Mesenchymal stem cell (in vitro differentiated cells and primary cell): Measurements from ENCODE around the gene FBXW9.
A peak's percentile ranks its signal among the peaks of the same experiment; 100 is the strongest.
"Not testable (repeated sequence)": the region's sequence is repeated elsewhere in the genome, so short reads cannot be mapped to it uniquely, and the experiment has no call there.

ENCODE experiments used
- DNase-seq: peaks from one replicate; pipeline ENCODE4 v3.0.0-alpha.2; 2013
- H2AFZ ChIP-seq: one replicate; pipeline ENCODE4 v1.6.1; 2013; ENCODE audit warnings: low read depth, mild to moderate bottlenecking, control low read depth, inconsistent platforms, low read length, moderate library complexity
- H2AK5ac ChIP-seq: 2 replicates; pipeline ENCODE4 v1.6.1; 2013; ENCODE audit warnings: low read length, moderate library complexity, mild to moderate bottlenecking, inconsistent platforms; ENCODE audit not compliant: severe bottlenecking
- H2BK120ac ChIP-seq: one replicate; pipeline ENCODE4 v1.6.1; 2013; ENCODE audit warnings: low read depth, mild to moderate bottlenecking, inconsistent platforms, low read length, moderate library complexity
- H2BK12ac ChIP-seq, 2 experiments: one replicate each; pipeline ENCODE4 v1.6.1; 2013; ENCODE audit warnings: inconsistent platforms in 2 of 2, low read length in 2 of 2, mild to moderate bottlenecking in 2 of 2, moderate library complexity in 2 of 2, control low read depth in 1 of 2
- H2BK15ac ChIP-seq: one replicate; pipeline ENCODE4 v1.6.1; 2013; ENCODE audit warnings: mild to moderate bottlenecking, low read depth, inconsistent platforms; ENCODE audit not compliant: poor library complexity, severe bottlenecking
- H2BK5ac ChIP-seq: 2 replicates; pipeline ENCODE4 v1.6.1; 2013; ENCODE audit warnings: low read depth, mild to moderate bottlenecking, low read length, control low read depth, inconsistent platforms; ENCODE audit not compliant: poor library complexity, severe bottlenecking
- H3K14ac ChIP-seq, 2 experiments: one replicate each; pipeline ENCODE4 v1.6.1; 2013; ENCODE audit warnings: inconsistent platforms in 2 of 2, low read length in 2 of 2, control low read depth in 1 of 2, mild to moderate bottlenecking in 1 of 2, moderate library complexity in 1 of 2
- H3K18ac ChIP-seq, 2 experiments: one replicate each; pipeline ENCODE4 v1.6.1; 2013; ENCODE audit warnings: inconsistent platforms in 2 of 2, low read length in 2 of 2, control low read depth in 1 of 2, low read depth in 1 of 2, mild to moderate bottlenecking in 1 of 2
- H3K23ac ChIP-seq, 2 experiments: one replicate each; pipeline ENCODE4 v1.6.1; 2013; ENCODE audit warnings: inconsistent platforms in 2 of 2, low read length in 2 of 2, mild to moderate bottlenecking in 2 of 2, moderate library complexity in 2 of 2, control low read depth in 1 of 2
- H3K27ac ChIP-seq: 2 replicates; pipeline ENCODE4 v1.5.1; 2013; ENCODE audit warnings: mild to moderate bottlenecking, moderate library complexity, low read length, control low read depth, inconsistent platforms; ENCODE audit not compliant: poor library complexity, severe bottlenecking
- H3K27me3 ChIP-seq, 2 experiments: 2 replicates each; pipeline versions ENCODE4 v1.6.1 to v1.7.0; 2013; ENCODE audit warnings: low read length in 2 of 2, mild to moderate bottlenecking in 2 of 2, moderate library complexity in 2 of 2, control low read depth in 1 of 2, inconsistent platforms in 1 of 2; ENCODE audit not compliant: control insufficient read depth in 1 of 2, insufficient read depth in 1 of 2
- H3K36me3 ChIP-seq, 2 experiments: 2 replicates each; pipeline versions ENCODE4 v1.6.1 to v1.7.0; 2013; ENCODE audit warnings: low read length in 2 of 2, control low read depth in 1 of 2, inconsistent platforms in 1 of 2, low read depth in 1 of 2, mild to moderate bottlenecking in 1 of 2; ENCODE audit not compliant: insufficient read depth in 2 of 2, control insufficient read depth in 1 of 2
- H3K4ac ChIP-seq, 2 experiments: one replicate each; pipeline ENCODE4 v1.6.1; 2013; ENCODE audit warnings: inconsistent platforms in 2 of 2, low read length in 2 of 2, mild to moderate bottlenecking in 2 of 2, moderate library complexity in 2 of 2, control low read depth in 1 of 2, low read depth in 1 of 2
- H3K4me1 ChIP-seq: 2 replicates; pipeline ENCODE4 v1.6.1; 2013; ENCODE audit warnings: low read depth, low read length, control low read depth; ENCODE audit not compliant: control insufficient read depth, insufficient read depth
- H3K4me2 ChIP-seq: 2 replicates; pipeline ENCODE4 v1.6.1; 2013; ENCODE audit warnings: low read length, mild to moderate bottlenecking, inconsistent platforms; ENCODE audit not compliant: poor library complexity, severe bottlenecking
- H3K4me3 ChIP-seq, 2 experiments: 2 replicates each; pipeline versions ENCODE4 v1.5.1 to v1.7.0; 2013; ENCODE audit warnings: low read length in 2 of 2, mild to moderate bottlenecking in 2 of 2, control low read depth in 1 of 2, low read depth in 1 of 2; ENCODE audit not compliant: insufficient read depth in 1 of 2
- H3K79me1 ChIP-seq: replicated peaks from 2 replicates; pipeline ENCODE4 v1.6.1; 2013; ENCODE audit warnings: mild to moderate bottlenecking, control low read depth, low read length, inconsistent platforms; ENCODE audit not compliant: poor library complexity, severe bottlenecking
- H3K9ac ChIP-seq: 2 replicates; pipeline ENCODE4 v1.7.0; 2013; ENCODE audit warnings: mild to moderate bottlenecking, low read length, moderate library complexity
- H3K9me3 ChIP-seq: 2 replicates; pipeline ENCODE4 v1.7.0; 2013; ENCODE audit warnings: mild to moderate bottlenecking, low read length; ENCODE audit not compliant: control insufficient read depth
- H4K8ac ChIP-seq: one replicate; pipeline ENCODE4 v1.6.1; 2013; ENCODE audit warnings: inconsistent platforms, mild to moderate bottlenecking, low read length, moderate library complexity
- H4K91ac ChIP-seq: one replicate; pipeline ENCODE4 v1.6.1; 2013; ENCODE audit warnings: mild to moderate bottlenecking, low read length, inconsistent platforms
- WGBS: methylation state at CpG from one replicate; pipeline ENCODE4 v1.1.7; 2013; ENCODE audit warnings: mixed read lengths; 5-methylcytosine and 5-hydroxymethylcytosine counted together

FBXW9 gene

GRCh38 chr19:12647490-12648071, 48.9 kb downstream of the FBXW9 start:
- H4K91ac ChIP-seq, result no peak overlapping the region
- H3K9me3 ChIP-seq, result no peaks in the 10 kb centered on the region
- no peak for DNase-seq
- H3K4ac ChIP-seq, result no peak overlapping the region
- H3K4me1 ChIP-seq, result peaks cover 2% of the 10 kb centered on the region
- H3K79me1 ChIP-seq, result no peaks in the 10 kb centered on the region
- H3K27me3 ChIP-seq, result no peaks in the 10 kb centered on the region
- 93% methylated on average over 30 of the region's 31 CpGs for WGBS
- no peak overlapping the region for H2BK120ac ChIP-seq
- H3K27ac ChIP-seq, result no peak overlapping the region
- no peak overlapping the region for H2BK5ac ChIP-seq
- H4K8ac ChIP-seq, result no peak overlapping the region
- H2BK15ac ChIP-seq, result no peak overlapping the region
- H3K23ac ChIP-seq, result no peak overlapping the region
- no peak overlapping the region for H2BK12ac ChIP-seq
- H3K14ac ChIP-seq, result no peak overlapping the region
- H3K4me3 ChIP-seq, result peak overlapping the region in 1 of 2 experiments; percentile 32
- no peak overlapping the region for H3K18ac ChIP-seq
- H3K9ac ChIP-seq, result no peak overlapping the region
- H3K36me3 ChIP-seq, result peaks cover 10 to 33% of the 10 kb centered on the region in 2 experiments
- H2AFZ ChIP-seq, result no peak overlapping the region
- no peak overlapping the region for H3K4me2 ChIP-seq
- H2AK5ac ChIP-seq, result no peak overlapping the region

GRCh38 chr19:12647047-12647446, 49.4 kb downstream of the FBXW9 start:
- H3K9me3 ChIP-seq, result no peaks in the 10 kb centered on the region
- WGBS, result 96% methylated on average over 7 of the region's 8 CpGs
- no peak overlapping the region for H2AFZ ChIP-seq
- H3K4ac ChIP-seq, result no peak overlapping the region
- H3K36me3 ChIP-seq, result peaks cover 8 to 30% of the 10 kb centered on the region in 2 experiments
- no peak overlapping the region for H4K8ac ChIP-seq
- H2BK5ac ChIP-seq, result no peak overlapping the region
- H3K4me2 ChIP-seq, result no peak overlapping the region
- H4K91ac ChIP-seq, result no peak overlapping the region
- no peak for DNase-seq
- no peak overlapping the region for H2AK5ac ChIP-seq
- H3K27ac ChIP-seq, result no peak overlapping the region
- no peak overlapping the region for H2BK15ac ChIP-seq
- H3K4me1 ChIP-seq, result peaks cover 2% of the 10 kb centered on the region
- no peak overlapping the region for H2BK120ac ChIP-seq
- H3K79me1 ChIP-seq, result no peaks in the 10 kb centered on the region
- H3K4me3 ChIP-seq, result no peak overlapping the region
- no peak overlapping the region for H3K14ac ChIP-seq
- no peak overlapping the region for H2BK12ac ChIP-seq
- H3K18ac ChIP-seq, result no peak overlapping the region
- no peaks in the 10 kb centered on the region for H3K27me3 ChIP-seq
- H3K9ac ChIP-seq, result no peak overlapping the region
- H3K23ac ChIP-seq, result no peak overlapping the region

- H2AK5ac ChIP-seq, result no peak overlapping the region
- no peak overlapping the region for H2BK12ac ChIP-seq
- no peak overlapping the region for H3K27ac ChIP-seq
- H2BK120ac ChIP-seq, result no peak overlapping the region
- H3K23ac ChIP-seq, result no peak overlapping the region
- no peaks in the 10 kb centered on the region for H3K79me1 ChIP-seq
- H3K18ac ChIP-seq, result no peak overlapping the region
- no peak overlapping the region for H2BK15ac ChIP-seq
- no peak overlapping the region for H3K9ac ChIP-seq
- no peak overlapping the region for H4K8ac ChIP-seq
- H3K4me2 ChIP-seq, result no peak overlapping the region
- no peak overlapping the region for H2BK5ac ChIP-seq
- H3K14ac ChIP-seq, result no peak overlapping the region
- peaks cover 5 to 28% of the 10 kb centered on the region in 2 experiments for H3K36me3 ChIP-seq
- H3K4me3 ChIP-seq, result no peak overlapping the region
- no peaks in the 10 kb centered on the region for H3K9me3 ChIP-seq
- peaks cover 2% of the 10 kb centered on the region for H3K4me1 ChIP-seq
- no peaks in the 10 kb centered on the region for H3K27me3 ChIP-seq
- H4K91ac ChIP-seq, result no peak overlapping the region
- no peak for DNase-seq
- no peak overlapping the region for H3K4ac ChIP-seq
- H2AFZ ChIP-seq, result no peak overlapping the region
- 98% methylated on average over 7 of the region's 10 CpGs for WGBS
Observed at GRCh38 chr19:12646551-12646950, 49.9 kb downstream of the FBXW9 start.

- not testable (repeated sequence) for H3K27ac ChIP-seq, H3K23ac ChIP-seq, H2AFZ ChIP-seq, H3K18ac ChIP-seq, H2BK120ac ChIP-seq, H3K79me1 ChIP-seq, DNase-seq, H2AK5ac ChIP-seq, H2BK15ac ChIP-seq, H3K9me3 ChIP-seq, H4K8ac ChIP-seq, H4K91ac ChIP-seq, H2BK12ac ChIP-seq, H2BK5ac ChIP-seq, H3K27me3 ChIP-seq, H3K4ac ChIP-seq, H3K4me3 ChIP-seq, H3K4me1 ChIP-seq, H3K14ac ChIP-seq, H3K4me2 ChIP-seq, H3K9ac ChIP-seq
- WGBS, result 97% methylated on average over 14 of the region's 14 CpGs
- H3K36me3 ChIP-seq, result peaks cover 0 to 17% of the 10 kb centered on the region in 2 experiments
Observed at GRCh38 chr19:12643716-12644115, 52.7 kb downstream of the FBXW9 start.
